BE2C (cell line): Measurements from ENCODE around the gene FBXO2.

Source experiments
- DNase-seq: peaks from one replicate; pipeline ENCODE4 v3.0.0-alpha.2; 2020
- H3K27me3 ChIP-seq: fragments of 250-450 bp; sonication (Bioruptor Pico); 2 replicates; pipeline ENCODE4 v1.5.1; 2020; ENCODE audit warnings: mild to moderate bottlenecking
- H3K36me3 ChIP-seq: fragments of 250-450 bp; sonication (Bioruptor Pico); 2 replicates; pipeline ENCODE4 v1.5.1; 2020; ENCODE audit warnings: mild to moderate bottlenecking
- H3K4me1 ChIP-seq: fragments of 250-450 bp; sonication (Bioruptor Pico); 2 replicates; pipeline ENCODE4 v1.5.1; 2020
- H3K4me3 ChIP-seq: 2 replicates; pipeline ENCODE4 v1.5.1; 2011; ENCODE audit warnings: low read depth, low read length
- H3K9me3 ChIP-seq: fragments of 250-450 bp; sonication (Bioruptor Pico); 2 replicates; pipeline ENCODE4 v1.5.1; 2020
- TF ChIP-seq, protein P1 (sequence below): IDR thresholded peaks from 2 replicates; pipeline ENCODE4 v1.5.1; 2012; ENCODE audit warnings: mild to moderate bottlenecking, low read depth, low read length

Gene FBXO2

DNA sequence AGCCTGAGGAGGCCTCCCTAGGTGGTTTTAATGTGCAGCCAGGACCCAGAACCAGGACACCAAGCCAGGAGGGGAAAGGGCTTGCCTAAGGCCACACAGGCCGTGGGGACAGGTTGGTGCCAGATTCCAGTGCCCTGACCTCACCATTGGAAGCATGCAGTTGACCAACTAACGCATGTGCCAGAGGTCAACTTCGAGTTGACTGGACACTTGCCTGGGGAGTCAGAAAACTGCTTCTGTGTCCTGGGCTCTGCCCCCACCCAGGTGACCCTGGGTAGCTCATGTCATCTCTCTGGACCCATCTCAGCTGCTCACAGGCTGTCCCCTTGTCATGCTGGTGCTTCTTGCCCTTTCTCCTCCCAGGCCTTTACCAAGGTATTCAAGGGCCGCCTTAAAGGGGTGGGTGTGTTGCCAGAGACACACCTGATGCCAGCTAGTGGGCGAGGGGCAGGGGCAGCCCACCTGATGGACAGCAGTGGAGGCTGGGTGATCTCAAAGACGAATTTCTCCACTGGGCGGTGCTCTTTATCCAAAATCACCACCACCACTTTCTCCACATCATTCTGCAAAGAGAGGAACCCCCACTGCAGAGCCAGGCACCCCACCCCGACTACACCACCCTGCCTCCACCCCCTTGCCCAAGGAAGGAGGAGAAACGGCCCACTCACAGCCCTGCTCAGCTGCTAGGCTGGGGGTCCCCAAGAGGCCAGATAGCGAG, 22.3 kb upstream of the FBXO2 start:
- H3K4me3 ChIP-seq = no peak overlapping the region
- DNase-seq = no peak
- H3K4me1 ChIP-seq = 0 out of 2 replicates have a peak, but pooled peaks cover under 1% of the 10 kb centered on the region
- H3K9me3 ChIP-seq = no peaks in the 10 kb centered on the region
- no peaks in the 10 kb centered on the region for H3K36me3 ChIP-seq
- no peaks in the 10 kb centered on the region for H3K27me3 ChIP-seq
- TF ChIP-seq, protein P1, sequence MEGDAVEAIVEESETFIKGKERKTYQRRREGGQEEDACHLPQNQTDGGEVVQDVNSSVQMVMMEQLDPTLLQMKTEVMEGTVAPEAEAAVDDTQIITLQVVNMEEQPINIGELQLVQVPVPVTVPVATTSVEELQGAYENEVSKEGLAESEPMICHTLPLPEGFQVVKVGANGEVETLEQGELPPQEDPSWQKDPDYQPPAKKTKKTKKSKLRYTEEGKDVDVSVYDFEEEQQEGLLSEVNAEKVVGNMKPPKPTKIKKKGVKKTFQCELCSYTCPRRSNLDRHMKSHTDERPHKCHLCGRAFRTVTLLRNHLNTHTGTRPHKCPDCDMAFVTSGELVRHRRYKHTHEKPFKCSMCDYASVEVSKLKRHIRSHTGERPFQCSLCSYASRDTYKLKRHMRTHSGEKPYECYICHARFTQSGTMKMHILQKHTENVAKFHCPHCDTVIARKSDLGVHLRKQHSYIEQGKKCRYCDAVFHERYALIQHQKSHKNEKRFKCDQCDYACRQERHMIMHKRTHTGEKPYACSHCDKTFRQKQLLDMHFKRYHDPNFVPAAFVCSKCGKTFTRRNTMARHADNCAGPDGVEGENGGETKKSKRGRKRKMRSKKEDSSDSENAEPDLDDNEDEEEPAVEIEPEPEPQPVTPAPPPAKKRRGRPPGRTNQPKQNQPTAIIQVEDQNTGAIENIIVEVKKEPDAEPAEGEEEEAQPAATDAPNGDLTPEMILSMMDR = no peak

DNA sequence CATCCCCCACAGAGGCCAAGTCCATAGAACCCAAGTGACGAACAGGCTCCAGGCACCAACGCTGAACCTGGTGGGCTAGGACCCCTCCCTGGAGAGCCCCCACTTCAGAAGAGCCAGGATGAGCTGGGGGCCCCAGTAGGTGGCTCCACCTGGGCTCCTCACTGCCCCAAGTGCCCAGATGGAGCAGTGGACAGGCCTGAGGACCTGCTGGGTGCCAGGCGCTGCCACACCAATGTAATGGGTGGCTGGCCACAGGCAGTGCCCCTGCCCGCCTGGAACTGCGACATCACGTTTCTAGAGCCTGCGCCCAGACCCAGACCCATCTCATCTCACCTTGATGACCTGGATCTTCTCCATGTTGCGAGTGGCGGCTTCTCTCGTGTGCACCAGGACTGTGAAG, 21.1 kb upstream of the FBXO2 start:
- H3K4me3 ChIP-seq = no peak overlapping the region
- TF ChIP-seq, protein P1 = no peak
- no peaks in the 10 kb centered on the region for H3K36me3 ChIP-seq
- no peaks in the 10 kb centered on the region for H3K27me3 ChIP-seq
- no peaks in the 10 kb centered on the region for H3K4me1 ChIP-seq
- DNase-seq = no peak
- no peaks in the 10 kb centered on the region for H3K9me3 ChIP-seq

DNA sequence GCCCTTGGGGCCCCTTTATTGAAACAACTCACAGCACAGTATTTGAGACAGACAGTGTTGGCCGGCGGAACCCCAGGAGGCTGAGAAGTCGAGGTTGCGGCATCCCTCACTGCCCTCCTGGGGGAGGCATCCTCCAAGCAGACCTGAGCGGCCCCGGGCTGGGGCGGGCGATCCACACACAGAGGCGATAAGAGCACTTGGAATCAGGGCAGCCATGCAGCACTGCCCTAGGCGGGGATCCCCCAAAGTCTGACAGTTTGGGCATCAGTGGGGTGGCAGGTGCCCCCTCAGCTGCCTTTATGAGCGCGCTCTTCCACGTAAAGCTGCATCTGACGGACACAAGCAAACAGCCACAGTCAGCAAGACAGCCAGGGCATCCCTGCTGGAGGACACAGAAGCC, 20.3 kb upstream of the FBXO2 start:
- Histone ChIP-seq H3K9me3 (no peaks in the 10 kb centered on the region), H3K4me3 (no peak overlapping the region), H3K4me1 (no peaks in the 10 kb centered on the region), H3K27me3 (no peaks in the 10 kb centered on the region), H3K36me3 (no peaks in the 10 kb centered on the region)
- TF ChIP-seq, protein P1 = no peak
- DNase-seq = no peak

DNA sequence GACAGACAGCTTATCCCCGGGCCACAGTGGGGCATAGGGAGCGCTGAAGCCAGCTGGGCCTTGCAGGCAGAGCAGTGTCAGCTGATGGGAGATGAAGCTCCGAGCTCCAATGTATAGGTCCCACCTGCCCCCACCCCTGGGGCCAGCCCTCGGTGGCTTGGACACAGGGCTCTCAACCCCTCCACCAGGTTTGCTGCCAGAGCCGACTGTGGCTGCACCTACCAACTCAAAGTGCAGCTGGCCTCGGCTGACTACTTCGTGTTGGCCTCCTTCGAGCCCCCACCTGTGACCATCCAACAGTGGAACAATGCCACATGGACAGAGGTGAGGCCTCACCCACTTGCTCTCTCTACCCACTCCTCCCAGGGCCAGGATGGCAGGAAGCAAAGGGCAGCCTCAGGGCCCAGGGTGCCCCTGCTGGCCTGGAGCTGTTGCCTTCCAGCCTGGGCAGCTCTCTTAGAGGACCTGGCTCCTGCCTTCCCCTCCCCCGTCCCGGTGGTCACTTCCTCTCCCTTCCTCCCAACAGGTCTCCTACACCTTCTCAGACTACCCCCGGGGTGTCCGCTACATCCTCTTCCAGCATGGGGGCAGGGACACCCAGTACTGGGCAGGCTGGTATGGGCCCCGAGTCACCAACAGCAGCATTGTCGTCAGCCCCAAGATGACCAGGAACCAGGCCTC, 19.0 kb upstream of the FBXO2 start:
- Histone ChIP-seq H3K36me3 (no peaks in the 10 kb centered on the region), H3K9me3 (no peaks in the 10 kb centered on the region), H3K4me1 (no peaks in the 10 kb centered on the region), H3K27me3 (no peaks in the 10 kb centered on the region), H3K4me3 (no peak overlapping the region)
- TF ChIP-seq, protein P1 = no peak
- DNase-seq = no peak

DNA sequence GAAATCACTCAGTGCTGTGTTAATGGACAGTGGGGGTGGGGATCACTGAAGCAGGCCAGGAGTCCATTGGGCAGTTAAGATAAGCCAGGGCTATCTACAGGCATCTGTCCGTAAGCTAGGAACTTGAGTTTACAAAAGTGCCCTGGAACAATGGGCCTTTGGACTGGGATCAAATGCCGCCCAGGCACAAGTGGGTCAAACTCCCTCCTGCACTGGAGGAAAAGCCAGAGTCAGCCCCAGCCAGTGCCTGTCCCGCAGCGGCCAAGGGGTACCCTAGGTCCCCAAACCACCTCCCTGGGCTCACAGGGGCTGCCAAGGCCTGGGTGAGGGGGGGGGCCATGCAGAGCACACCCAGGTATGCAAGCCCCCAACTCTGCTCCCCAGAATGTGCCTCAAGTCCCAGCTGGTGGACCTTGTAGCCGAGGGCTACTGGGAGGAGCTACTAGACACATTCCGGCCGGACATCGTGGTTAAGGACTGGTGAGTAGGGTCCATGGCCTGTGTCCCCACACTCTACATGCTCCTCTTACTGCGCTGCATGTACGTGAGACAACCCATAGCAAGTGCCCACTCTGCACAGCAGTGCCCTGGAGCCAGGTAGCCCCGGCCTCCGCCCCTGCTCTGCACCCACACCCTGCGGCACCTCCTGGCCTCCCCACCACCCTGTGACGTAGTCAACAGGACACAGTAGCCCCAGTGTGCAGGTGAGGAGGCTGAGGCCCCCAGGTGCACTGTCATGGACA, 17.5 kb upstream of the FBXO2 start:
- no peak for DNase-seq
- no peak overlapping the region for H3K4me3 ChIP-seq
- no peaks in the 10 kb centered on the region for H3K4me1 ChIP-seq
- H3K27me3 ChIP-seq = no peaks in the 10 kb centered on the region
- TF ChIP-seq, protein P1 = no peak
- H3K36me3 ChIP-seq = no peaks in the 10 kb centered on the region
- H3K9me3 ChIP-seq = no peaks in the 10 kb centered on the region

DNA sequence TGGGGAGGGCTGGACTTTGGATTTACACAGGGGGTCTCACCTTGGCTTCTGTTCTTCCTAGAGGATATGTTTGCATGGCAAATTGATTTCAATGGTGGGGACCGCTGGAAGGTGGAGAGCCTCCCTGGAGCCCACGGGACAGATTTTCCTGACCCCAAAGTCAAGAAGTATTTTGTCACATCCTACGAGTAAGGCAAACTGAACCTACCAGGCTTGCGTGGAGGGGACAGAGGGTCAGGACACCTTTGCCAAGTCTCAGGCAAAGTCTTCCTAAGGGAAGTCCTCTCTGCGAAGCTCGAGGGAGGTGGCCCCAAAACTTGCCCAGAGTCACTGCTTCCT, 16.9 kb upstream of the FBXO2 start:
- Histone ChIP-seq H3K9me3 (no peaks in the 10 kb centered on the region), H3K27me3 (no peaks in the 10 kb centered on the region), H3K4me3 (no peak overlapping the region), H3K36me3 (no peaks in the 10 kb centered on the region), H3K4me1 (no peaks in the 10 kb centered on the region)
- no peak for DNase-seq
- TF ChIP-seq, protein P1 = no peak
